CD4-positive, CD25-positive, alpha-beta regulatory T cell (primary cell): Measurements from ENCODE around the gene F12. TPM values are rescaled to one million over a fixed set of nuclear protein-coding genes. Genes with fewer than 3 reads are reported as not detected.

Experiments used
- ATAC-seq, 2 donors: fragments of 150-1000 bp; cut with Tn5 transposase; one replicate each; pipeline ENCODE4 v1.10.0; 2021; ENCODE audit warnings: low read depth in 2 of 2, moderate number of reproducible peaks in 2 of 2, moderate library complexity in 1 of 2
- DNase-seq, 3 donors: peaks; one replicate each; pipeline versions ENCODE4 v3.0.0 to v3.0.0-alpha.2; 2012 to 2022; ENCODE audit warnings: mixed read lengths in 1 of 3
- H3K27ac ChIP-seq: one replicate; pipeline ENCODE4 v1.7.0; 2013; ENCODE audit warnings: mild to moderate bottlenecking, low read length; ENCODE audit not compliant: insufficient read depth, poor library complexity, severe bottlenecking
- H3K27me3 ChIP-seq: one replicate; pipeline ENCODE4 v1.7.0; 2013; ENCODE audit warnings: low read length; ENCODE audit not compliant: control insufficient read depth, insufficient read depth
- H3K36me3 ChIP-seq: one replicate; pipeline ENCODE4 v1.7.0; 2013; ENCODE audit warnings: mild to moderate bottlenecking, low read length, moderate library complexity; ENCODE audit not compliant: control insufficient read depth, insufficient read depth
- H3K4me1 ChIP-seq: 2 replicates; pipeline ENCODE4 v1.7.0; 2013; ENCODE audit warnings: mild to moderate bottlenecking, low read length; ENCODE audit not compliant: insufficient read depth, control insufficient read depth, poor library complexity, severe bottlenecking
- H3K4me3 ChIP-seq: one replicate; pipeline ENCODE4 v1.7.0; 2013; ENCODE audit warnings: low read depth, mild to moderate bottlenecking, low read length, moderate library complexity
- H3K9me3 ChIP-seq, 2 experiments: 1 replicate in 1 of 2; 2 replicates in 1 of 2; pipeline ENCODE4 v1.7.0; 2013; ENCODE audit warnings: low read length in 2 of 2, mild to moderate bottlenecking in 1 of 2, moderate library complexity in 1 of 2; ENCODE audit not compliant: control insufficient read depth in 2 of 2
- H3K27ac Mint-ChIP-seq, 3 donors: one replicate each; pipeline ENCODE4 v1.8.0; 2020 to 2022; ENCODE audit warnings: mild to moderate bottlenecking in 3 of 3, mixed read lengths in 3 of 3, moderate library complexity in 2 of 3
- H3K27me3 Mint-ChIP-seq: one replicate; pipeline ENCODE4 v1.8.0; 2022; ENCODE audit warnings: mild to moderate bottlenecking, mixed read lengths
- H3K36me3 Mint-ChIP-seq: one replicate; pipeline ENCODE4 v1.8.0; 2020; ENCODE audit warnings: mixed read lengths
- H3K4me1 Mint-ChIP-seq, 4 donors: one replicate each; pipeline ENCODE4 v1.8.0; 2020 to 2022; ENCODE audit warnings: mixed read lengths in 4 of 4, mild to moderate bottlenecking in 1 of 4
- H3K4me3 Mint-ChIP-seq, 4 donors: one replicate each; pipeline ENCODE4 v1.8.0; 2020 to 2022; ENCODE audit warnings: mild to moderate bottlenecking in 4 of 4, mixed read lengths in 4 of 4, moderate library complexity in 3 of 4
- H3K9me3 Mint-ChIP-seq, 7 donors: one replicate each; pipeline ENCODE4 v1.8.0; 2020 to 2022; ENCODE audit warnings: mixed read lengths in 7 of 7, mild to moderate bottlenecking in 3 of 7, moderate library complexity in 2 of 7
- polyA plus RNA-seq, 4 donors: library from polyadenylated mRNA; unstranded; fragments of 300-500 nt; fragmentation: Illumina TruSeq; gene quantifications; one replicate each; pipeline ENCODE4 v1.2.3, GENCODE V29; 2021
- total RNA-seq: library from RNA; stranded (reverse); gene quantifications from one replicate; pipeline ENCODE4 v1.2.3, GENCODE V29; 2022

F12 gene
- total and polyA plus RNA-seq, 5 donors from 2014 or later, result 0.16 to 0.94 (median 0.27) TPM; not detected in 1

- H3K9me3 Mint-ChIP-seq, result no peaks in the 10 kb centered on the region
- peak overlapping the region; percentile 59 to 63 (median 60) for H3K27ac Mint-ChIP-seq
- H3K36me3 ChIP-seq, result peaks cover 72% of the 10 kb centered on the region
- peaks cover 68% of the 10 kb centered on the region for H3K4me1 ChIP-seq
- no peak overlapping the region for H3K4me3 ChIP-seq
- H3K36me3 Mint-ChIP-seq, result peaks cover 35% of the 10 kb centered on the region
- no peak for ATAC-seq
- DNase-seq, result no peak
- peak overlapping the region; percentile 43 for H3K27ac ChIP-seq
- H3K9me3 ChIP-seq, result no peaks in the 10 kb centered on the region
- peak overlapping the region in 2 of 4 donors; percentile 13 to 61 for H3K4me3 Mint-ChIP-seq
- no peaks in the 10 kb centered on the region for H3K27me3 ChIP-seq
- H3K4me1 Mint-ChIP-seq, result peaks cover 12 to 81% (median 33%) of the 10 kb centered on the region in 4 donors
- H3K27me3 Mint-ChIP-seq, result no peaks in the 10 kb centered on the region
These were observed 29.1 kb upstream of the F12 start for GRCh38 chr5:177438468-177438867.

DNA sequence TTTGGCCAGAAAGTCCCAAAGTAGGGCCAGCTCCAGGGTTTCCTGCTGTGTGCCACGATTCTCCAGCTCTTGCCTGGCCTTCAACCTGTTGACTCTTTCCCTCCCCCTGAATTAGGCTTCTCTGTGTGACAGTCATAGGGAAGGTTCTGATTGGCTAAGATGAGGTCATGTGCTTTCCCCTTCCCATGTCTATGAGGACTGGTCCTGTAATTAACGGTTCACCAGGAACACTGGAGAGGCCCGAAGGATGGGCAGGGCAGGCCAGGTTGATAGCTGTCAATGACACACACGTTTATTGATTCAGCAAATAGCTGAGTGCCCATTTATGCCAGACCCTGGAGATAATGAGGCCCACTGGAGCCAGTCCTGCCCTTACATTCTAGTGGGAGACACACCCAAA is 28.3 kb upstream of the F12 start:
- Histone ChIP-seq H3K36me3 (peaks cover 80% of the 10 kb centered on the region), H3K27ac (peak overlapping the region; percentile 51), H3K4me1 (peaks cover 74% of the 10 kb centered on the region), H3K4me3 (no peak overlapping the region), H3K9me3 (no peaks in the 10 kb centered on the region), H3K27me3 (no peaks in the 10 kb centered on the region)
- DNase-seq, result no peak
- Mint-ChIP-seq H3K4me3 (peak overlapping the region in 2 of 4 donors; percentile 55 to 61), H3K9me3 (no peaks in the 10 kb centered on the region), H3K4me1 (peaks cover 12 to 85% (median 33%) of the 10 kb centered on the region in 4 donors), H3K27ac (peak overlapping the region; percentile 25 to 79 (median 60)), H3K27me3 (no peaks in the 10 kb centered on the region), H3K36me3 (peaks cover 35% of the 10 kb centered on the region)
- no peak for ATAC-seq

DNA sequence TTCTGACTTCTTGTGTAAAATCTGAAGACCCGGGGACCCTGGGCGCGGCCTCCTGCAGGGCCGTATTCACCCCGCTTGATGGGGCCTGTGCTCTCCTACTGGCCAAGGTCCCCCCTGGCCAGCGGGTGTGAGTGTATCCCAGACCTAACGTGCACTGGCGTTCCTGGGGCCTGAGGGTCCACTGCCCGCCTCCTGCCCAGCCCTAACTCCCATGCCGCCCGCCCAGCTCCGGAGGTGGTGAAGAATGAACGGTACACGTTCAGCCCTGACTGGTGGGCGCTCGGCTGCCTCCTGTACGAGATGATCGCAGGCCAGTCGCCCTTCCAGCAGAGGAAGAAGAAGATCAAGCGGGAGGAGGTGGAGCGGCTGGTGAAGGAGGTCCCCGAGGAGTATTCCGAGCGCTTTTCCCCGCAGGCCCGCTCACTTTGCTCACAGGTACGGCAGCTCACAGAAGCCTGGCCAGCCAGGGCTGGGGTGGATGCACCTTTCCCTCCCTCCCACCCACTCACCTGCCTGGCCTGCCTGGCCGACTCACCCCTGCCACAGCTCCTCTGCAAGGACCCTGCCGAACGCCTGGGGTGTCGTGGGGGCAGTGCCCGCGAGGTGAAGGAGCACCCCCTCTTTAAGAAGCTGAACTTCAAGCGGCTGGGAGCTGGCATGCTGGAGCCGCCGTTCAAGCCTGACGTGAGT is 26.6 kb upstream of the F12 start:
- no peaks in the 10 kb centered on the region for H3K9me3 ChIP-seq
- ATAC-seq (no peak), DNase-seq (no peak)
- Mint-ChIP-seq H3K9me3 (no peaks in the 10 kb centered on the region), H3K27me3 (no peaks in the 10 kb centered on the region), H3K4me3 (no peak overlapping the region), H3K36me3 (peaks cover 34% of the 10 kb centered on the region), H3K4me1 (peaks cover 12 to 86% (median 38%) of the 10 kb centered on the region in 4 donors), H3K27ac (peak overlapping the region in 1 of 3 donors; percentile 20)
- H3K27me3 ChIP-seq, result no peaks in the 10 kb centered on the region
- no peak overlapping the region for H3K4me3 ChIP-seq
- H3K27ac ChIP-seq, result no peak overlapping the region
- peaks cover 86% of the 10 kb centered on the region for H3K4me1 ChIP-seq
- peaks cover 76% of the 10 kb centered on the region for H3K36me3 ChIP-seq

DNA sequence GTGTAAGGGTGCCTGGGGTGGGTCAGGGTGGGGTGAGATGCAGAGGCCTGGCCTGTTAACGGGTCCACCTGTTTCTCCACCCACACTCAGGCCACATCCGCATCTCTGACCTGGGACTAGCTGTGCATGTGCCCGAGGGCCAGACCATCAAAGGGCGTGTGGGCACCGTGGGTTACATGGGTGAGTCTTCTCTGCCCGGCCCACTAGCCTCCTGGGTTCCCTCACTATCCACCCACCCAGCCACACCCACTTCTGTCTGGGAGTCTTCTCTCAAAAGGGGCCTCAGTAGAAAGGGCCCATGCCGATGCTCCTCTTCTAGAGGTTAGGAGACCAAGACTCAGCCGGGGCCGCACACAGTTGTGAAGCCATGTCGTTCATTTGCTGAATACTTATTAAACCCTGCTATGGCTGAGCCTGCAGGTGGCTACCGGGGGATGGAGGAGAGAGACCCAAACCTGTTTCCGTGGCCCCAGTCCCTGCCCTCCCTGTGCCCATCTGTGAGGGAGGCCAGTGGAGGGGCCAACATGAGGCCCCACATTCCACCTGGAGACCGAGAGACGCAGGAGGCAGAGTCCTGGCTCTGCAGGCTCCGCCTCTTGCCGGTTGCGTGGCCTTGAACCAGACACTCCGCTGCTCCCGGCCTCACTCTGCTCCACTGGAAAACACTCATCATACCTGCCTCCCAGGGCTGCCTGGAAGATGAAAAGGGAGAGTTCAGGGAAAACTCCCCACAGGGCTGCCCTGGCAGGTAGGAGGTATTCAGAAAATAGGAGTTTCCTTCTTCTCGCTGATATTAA is 25.8 kb upstream of the F12 start:
- Mint-ChIP-seq H3K27ac (peak overlapping the region in 2 of 3 donors; percentile 20 to 62), H3K9me3 (no peaks in the 10 kb centered on the region), H3K36me3 (peaks cover 36% of the 10 kb centered on the region), H3K27me3 (no peaks in the 10 kb centered on the region), H3K4me1 (peaks cover 8 to 89% (median 40%) of the 10 kb centered on the region in 4 donors), H3K4me3 (peak overlapping the region; percentile 21 to 61 (median 32))
- Histone ChIP-seq H3K27ac (peak overlapping the region; percentile 72), H3K36me3 (peaks cover 76% of the 10 kb centered on the region), H3K9me3 (no peaks in the 10 kb centered on the region), H3K27me3 (no peaks in the 10 kb centered on the region), H3K4me3 (no peak overlapping the region), H3K4me1 (peaks cover 86% of the 10 kb centered on the region)
- ATAC-seq, result no peak
- no peak for DNase-seq

DNA sequence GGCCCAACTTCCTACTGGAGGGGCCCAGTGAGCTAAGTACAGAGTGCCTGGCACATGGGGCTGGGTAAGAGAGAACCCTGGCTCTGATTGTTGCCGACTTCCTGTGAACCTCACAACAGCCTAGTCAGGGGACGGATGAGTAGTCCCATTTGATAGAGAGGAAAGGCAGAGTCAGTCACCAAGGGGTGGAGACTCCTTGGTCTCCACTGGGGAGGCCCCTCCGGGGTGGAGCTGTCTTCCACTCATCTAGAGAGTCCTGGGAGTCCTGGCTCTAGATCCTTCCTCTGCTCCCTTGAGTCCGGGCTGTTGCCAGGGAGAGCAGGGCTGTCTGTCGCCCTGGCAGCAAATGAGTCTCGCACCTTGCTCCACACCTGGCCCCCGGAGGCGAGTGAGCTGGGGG is 25.1 kb upstream of the F12 start:
- peak overlapping the region; percentile 72 for H3K27ac ChIP-seq
- peak overlapping the region; percentile 75 to 88 (median 76) for H3K4me3 Mint-ChIP-seq
- no peaks in the 10 kb centered on the region for H3K9me3 ChIP-seq
- peak; percentile 41 to 47 for ATAC-seq
- peaks cover under 1 to 89% (median 38%) of the 10 kb centered on the region in 4 donors for H3K4me1 Mint-ChIP-seq
- peaks cover 29% of the 10 kb centered on the region for H3K36me3 Mint-ChIP-seq
- peak overlapping the region; percentile 54 to 82 (median 62) for H3K27ac Mint-ChIP-seq
- H3K4me1 ChIP-seq, result peaks cover 87% of the 10 kb centered on the region
- no peaks in the 10 kb centered on the region for H3K27me3 Mint-ChIP-seq
- no peaks in the 10 kb centered on the region for H3K27me3 ChIP-seq
- H3K4me3 ChIP-seq, result no peak overlapping the region
- H3K36me3 ChIP-seq, result peaks cover 73% of the 10 kb centered on the region
- peak in 1 of 3 donors; percentile 75 for DNase-seq
- H3K9me3 Mint-ChIP-seq, result no peaks in the 10 kb centered on the region

- Histone ChIP-seq H3K4me1 (peaks cover 92% of the 10 kb centered on the region), H3K36me3 (peaks cover 69% of the 10 kb centered on the region), H3K27ac (peak overlapping the region; percentile 94), H3K27me3 (no peaks in the 10 kb centered on the region), H3K4me3 (no peak overlapping the region), H3K9me3 (no peaks in the 10 kb centered on the region)
- peak overlapping the region in 1 of 3 donors; percentile 15 for H3K27ac Mint-ChIP-seq
- no peaks in the 10 kb centered on the region for H3K27me3 Mint-ChIP-seq
- peaks cover 28% of the 10 kb centered on the region for H3K36me3 Mint-ChIP-seq
- peaks cover 0 to 89% (median 40%) of the 10 kb centered on the region in 4 donors for H3K4me1 Mint-ChIP-seq
- ATAC-seq, result no peak
- no peaks in the 10 kb centered on the region for H3K9me3 Mint-ChIP-seq
- peak overlapping the region in 3 of 4 donors; percentile 27 to 88 (median 52) for H3K4me3 Mint-ChIP-seq
- no peak for DNase-seq
These were observed 24.4 kb upstream of the F12 start for GRCh38 chr5:177433658-177434217.

DNA sequence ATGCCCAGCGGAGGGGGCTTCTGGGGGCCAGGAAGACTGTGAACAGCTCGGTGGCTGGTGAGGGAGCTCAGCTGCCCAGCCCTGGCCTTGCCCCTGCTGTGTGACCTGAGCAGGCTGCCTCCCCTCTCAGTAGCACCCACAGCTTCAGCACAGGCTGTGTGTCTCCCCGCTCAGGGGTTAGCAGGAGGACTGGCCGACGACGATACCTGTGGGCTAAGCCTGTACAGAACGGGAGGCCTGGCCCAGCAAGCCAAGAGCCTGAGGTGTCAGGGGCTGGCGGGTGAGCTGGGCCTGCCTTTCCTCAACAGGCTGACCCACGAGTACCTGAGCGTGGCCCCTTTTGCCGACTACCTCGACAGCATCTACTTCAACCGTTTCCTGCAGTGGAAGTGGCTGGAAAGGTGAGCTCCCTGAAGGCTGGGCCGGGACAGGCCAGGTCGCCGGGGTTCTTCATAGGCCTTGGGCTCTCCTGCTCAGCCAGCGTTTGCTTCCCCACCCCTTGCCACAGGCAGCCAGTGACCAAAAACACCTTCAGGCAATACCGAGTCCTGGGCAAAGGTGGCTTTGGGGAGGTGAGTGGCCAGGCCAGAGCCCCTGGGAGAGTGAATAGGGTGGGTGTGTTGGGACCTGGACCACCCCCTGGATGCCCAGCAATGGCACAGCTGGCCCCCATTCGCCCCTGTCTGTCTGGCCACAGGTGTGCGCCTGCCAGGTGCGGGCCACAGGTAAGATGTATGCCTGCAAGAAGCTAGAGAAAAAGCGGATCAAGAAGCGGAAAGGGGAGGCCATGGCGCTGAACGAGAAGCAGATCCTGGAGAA is 23.7 kb upstream of the F12 start:
- H3K4me3 ChIP-seq, result no peak overlapping the region
- Mint-ChIP-seq H3K4me1 (peaks cover 0 to 89% (median 38%) of the 10 kb centered on the region in 4 donors), H3K27ac (peak overlapping the region in 2 of 3 donors; percentile 15 to 56), H3K9me3 (no peaks in the 10 kb centered on the region), H3K4me3 (peak overlapping the region in 3 of 4 donors; percentile 21 to 62 (median 52)), H3K36me3 (peaks cover 23% of the 10 kb centered on the region), H3K27me3 (no peaks in the 10 kb centered on the region)
- H3K36me3 ChIP-seq, result peaks cover 66% of the 10 kb centered on the region
- no peak for ATAC-seq
- H3K9me3 ChIP-seq, result no peaks in the 10 kb centered on the region
- H3K4me1 ChIP-seq, result peaks cover 94% of the 10 kb centered on the region
- no peak for DNase-seq
- H3K27me3 ChIP-seq, result no peaks in the 10 kb centered on the region
- H3K27ac ChIP-seq, result peak overlapping the region; percentile 94
